Vagina (tissue), 2 donors: Measurements from ENCODE around the gene LCN15. TPM values are rescaled to one million over a fixed set of nuclear protein-coding genes. Genes with fewer than 3 reads are reported as not detected.

Experiments
- DNase-seq, 2 donors: peaks; one replicate each; pipeline ENCODE4 v3.0.0-alpha.2; 2017; ENCODE audit errors: extremely low spot score in 2 of 2
- H3K27ac ChIP-seq: fragments of 200-600 bp; sonication (generic); one replicate; pipeline ENCODE4 v1.5.1; 2019
- H3K27me3 ChIP-seq: fragments of 200-600 bp; sonication (generic); one replicate; pipeline ENCODE4 v1.5.1; 2019
- H3K36me3 ChIP-seq, 2 donors: fragments of 200-600 bp; sonication (generic); one replicate each; pipeline ENCODE4 v1.5.1; 2017 to 2019
- H3K4me1 ChIP-seq: fragments of 200-600 bp; sonication (generic); one replicate; pipeline ENCODE4 v1.5.1; 2019
- H3K4me3 ChIP-seq, 2 donors: fragments of 200-600 bp; sonication (generic); 1 replicate in 1 of 2; 2 replicates in 1 of 2; pipeline ENCODE4 v1.5.1; 2016 to 2019
- H3K9me3 ChIP-seq: fragments of 200-600 bp; sonication (generic); one replicate; pipeline ENCODE4 v1.5.1; 2019
- POLR2A ChIP-seq, 2 donors: fragments of 450-650 bp; IDR thresholded peaks; one replicate each; pipeline ENCODE4 v1.6.1; 2017; ENCODE audit warnings: antibody characterized with exemption in 2 of 2, mild to moderate bottlenecking in 2 of 2, moderate library complexity in 2 of 2
- POLR2AphosphoS5 ChIP-seq, 2 donors: sonication (generic); formaldehyde crosslinking; IDR thresholded peaks; one replicate each; pipeline ENCODE4 v1.9.0; 2017; ENCODE audit warnings: antibody characterized with exemption in 2 of 2, mild to moderate bottlenecking in 2 of 2, low read depth in 1 of 2; ENCODE audit not compliant: insufficient read depth in 1 of 2
- intact Hi-C: fragments of 100-400 bp; cut with DNase I; formaldehyde crosslinking; loops from one replicate; pipeline ENCODE4 v1.15.1; 2023
- total RNA-seq: library from RNA; depleted of rRNA; stranded (reverse); fragments of >200 nt; gene quantifications from one replicate; pipeline ENCODE4 v1.2.3, GENCODE V29; 2016
- TF ChIP-seq, protein P1 (sequence below), 3 experiments: fragments of 450-650 bp in 2 of 3; fragments of 200-600 bp in 1 of 3; sonication (generic) in 1 of 3; IDR thresholded peaks; one replicate each; pipeline ENCODE4 v1.5.1; 2017 to 2019; ENCODE audit warnings: antibody characterized with exemption in 3 of 3, mild to moderate bottlenecking in 2 of 3, moderate library complexity in 2 of 3

LCN15 gene
- total RNA-seq, 1 donor from 2014 or later = not detected

DNA sequence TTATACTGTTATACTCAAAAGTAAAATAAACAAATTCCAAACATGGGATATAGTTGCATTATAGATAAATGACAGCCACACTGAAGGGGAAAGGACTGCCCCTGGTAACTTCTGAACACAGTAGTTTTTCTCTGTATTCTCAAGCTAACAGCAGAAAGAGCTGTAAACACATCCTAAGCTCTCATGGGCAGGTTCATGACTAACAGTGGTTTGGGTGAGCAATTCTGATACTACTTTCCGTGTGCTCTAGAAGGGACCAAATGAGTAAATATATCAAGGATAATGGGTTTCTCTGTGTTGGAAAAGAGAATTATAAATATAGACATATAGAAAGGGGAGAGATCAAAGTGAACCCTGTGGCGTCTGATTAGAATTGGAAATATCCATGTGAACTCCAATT is 13.8 kb downstream of the LCN15 start:
- no peak overlapping the region for H3K27ac ChIP-seq
- intact Hi-C loops = no loop called here
- H3K4me3 ChIP-seq = no peak overlapping the region
- no peaks in the 10 kb centered on the region for H3K36me3 ChIP-seq
- H3K27me3 ChIP-seq = no peaks in the 10 kb centered on the region
- DNase-seq = no peak
- TF ChIP-seq POLR2A (IDR thresholded peaks at IDR 0.05) = no peak
- TF ChIP-seq, protein P1, sequence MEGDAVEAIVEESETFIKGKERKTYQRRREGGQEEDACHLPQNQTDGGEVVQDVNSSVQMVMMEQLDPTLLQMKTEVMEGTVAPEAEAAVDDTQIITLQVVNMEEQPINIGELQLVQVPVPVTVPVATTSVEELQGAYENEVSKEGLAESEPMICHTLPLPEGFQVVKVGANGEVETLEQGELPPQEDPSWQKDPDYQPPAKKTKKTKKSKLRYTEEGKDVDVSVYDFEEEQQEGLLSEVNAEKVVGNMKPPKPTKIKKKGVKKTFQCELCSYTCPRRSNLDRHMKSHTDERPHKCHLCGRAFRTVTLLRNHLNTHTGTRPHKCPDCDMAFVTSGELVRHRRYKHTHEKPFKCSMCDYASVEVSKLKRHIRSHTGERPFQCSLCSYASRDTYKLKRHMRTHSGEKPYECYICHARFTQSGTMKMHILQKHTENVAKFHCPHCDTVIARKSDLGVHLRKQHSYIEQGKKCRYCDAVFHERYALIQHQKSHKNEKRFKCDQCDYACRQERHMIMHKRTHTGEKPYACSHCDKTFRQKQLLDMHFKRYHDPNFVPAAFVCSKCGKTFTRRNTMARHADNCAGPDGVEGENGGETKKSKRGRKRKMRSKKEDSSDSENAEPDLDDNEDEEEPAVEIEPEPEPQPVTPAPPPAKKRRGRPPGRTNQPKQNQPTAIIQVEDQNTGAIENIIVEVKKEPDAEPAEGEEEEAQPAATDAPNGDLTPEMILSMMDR (IDR thresholded peaks at IDR 0.05) = no peak
- no peak for TF ChIP-seq POLR2AphosphoS5 (IDR thresholded peaks at IDR 0.05; ENCODE audit: insufficient read depth in 1 of 2, low read depth in 1 of 2)
- peaks cover under 1% of the 10 kb centered on the region for H3K9me3 ChIP-seq
- no peaks in the 10 kb centered on the region for H3K4me1 ChIP-seq

DNA sequence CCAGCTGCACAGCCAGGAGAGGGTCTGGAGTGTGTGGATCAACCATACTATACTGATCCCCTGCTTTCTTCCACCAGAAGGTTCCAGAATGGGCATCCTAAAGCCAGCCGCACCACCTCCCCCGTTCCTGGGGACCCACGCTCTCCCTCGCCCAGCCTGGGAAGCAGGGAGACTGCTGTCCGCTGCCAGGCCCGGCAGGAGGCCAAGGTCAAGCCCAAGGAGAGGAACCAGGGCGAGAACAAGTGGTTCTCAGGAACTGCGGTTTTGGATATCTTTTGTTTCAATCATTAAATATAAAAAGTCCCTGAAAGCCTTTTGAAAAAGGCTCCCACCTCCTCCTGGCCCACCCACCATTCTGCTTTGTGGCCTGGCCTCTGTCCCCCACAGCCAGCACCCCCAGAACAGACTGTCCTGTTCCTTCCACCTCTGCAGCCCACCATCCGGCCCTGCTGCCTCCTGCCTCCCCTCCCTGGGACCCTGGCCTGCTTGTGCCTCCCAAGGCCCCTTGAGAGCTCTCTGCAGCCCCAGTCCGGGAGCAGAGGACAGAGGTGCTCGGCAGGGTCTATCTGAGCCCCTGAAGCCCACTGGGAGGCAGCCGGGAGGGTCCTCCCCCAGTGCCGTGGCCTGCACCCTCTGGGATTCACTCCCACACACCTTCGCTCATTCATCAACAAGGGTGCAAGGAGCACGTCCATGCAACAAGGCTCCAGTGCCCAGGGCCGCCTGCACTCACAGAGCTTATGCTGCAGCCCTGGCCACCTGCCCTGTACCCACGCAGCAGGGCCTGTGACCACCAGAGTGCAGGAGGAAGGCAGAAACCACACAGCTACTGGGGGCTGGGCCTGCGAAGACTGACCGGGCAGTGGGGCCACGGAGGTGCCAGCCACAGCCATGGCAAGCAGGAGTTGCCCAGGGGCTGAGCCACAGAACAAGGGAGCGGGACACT is 15.4 kb downstream of the LCN15 start:
- no peaks in the 10 kb centered on the region for H3K9me3 ChIP-seq
- H3K27me3 ChIP-seq = no peaks in the 10 kb centered on the region
- TF ChIP-seq POLR2AphosphoS5 (IDR thresholded peaks at IDR 0.05; ENCODE audit: insufficient read depth in 1 of 2, low read depth in 1 of 2) (no peak), POLR2A (IDR thresholded peaks at IDR 0.05) (no peak)
- TF ChIP-seq, protein P1 (IDR thresholded peaks at IDR 0.05) = no peak
- H3K4me3 ChIP-seq = no peak overlapping the region
- intact Hi-C loops = no loop called here
- no peak for DNase-seq
- H3K4me1 ChIP-seq = no peaks in the 10 kb centered on the region
- H3K27ac ChIP-seq = no peak overlapping the region
- H3K36me3 ChIP-seq = no peaks in the 10 kb centered on the region

DNA sequence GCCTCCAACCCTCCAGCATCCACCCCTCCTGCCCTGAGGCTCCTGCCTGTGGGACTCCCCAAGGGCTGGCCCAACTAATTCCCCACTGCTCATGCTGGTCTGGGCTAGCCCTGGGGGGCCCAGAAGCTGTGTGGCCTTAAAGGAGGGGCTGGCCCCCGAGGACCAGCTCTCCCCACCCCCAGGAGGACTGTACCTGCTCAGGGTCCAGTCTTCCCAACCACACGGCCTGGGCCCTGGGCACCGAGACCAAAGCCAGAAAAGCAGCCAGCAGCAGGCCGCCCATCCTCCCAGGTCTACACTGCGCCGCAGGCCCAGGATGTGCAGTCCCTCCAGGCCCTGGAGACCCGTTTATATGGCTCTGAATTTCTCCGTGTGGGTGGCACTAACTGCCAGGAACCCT is 16.1 kb downstream of the LCN15 start, which contains the start of gene LCN6:
TSS of gene LCN6 (minus strand) at position 325 of the 400 bp plus-strand sequence. CDS start at position 283, 42 bp downstream.
- no peak for DNase-seq
- no peaks in the 10 kb centered on the region for H3K9me3 ChIP-seq
- no peak within 1 kb of the TSS for H3K4me3 ChIP-seq
- no peaks in the 10 kb centered on the region for H3K36me3 ChIP-seq
- no peaks in the 10 kb centered on the region for H3K27me3 ChIP-seq
- H3K4me1 ChIP-seq = peaks cover 7% of the 10 kb centered on the region
- TF ChIP-seq, protein P1 (IDR thresholded peaks at IDR 0.05) = no peak
- no peak for TF ChIP-seq POLR2AphosphoS5 (IDR thresholded peaks at IDR 0.05; ENCODE audit: insufficient read depth in 1 of 2, low read depth in 1 of 2)
- TF ChIP-seq POLR2A (IDR thresholded peaks at IDR 0.05) = no peak
- no peak within 1 kb of the TSS for H3K27ac ChIP-seq
- intact Hi-C loops = no loop called here

DNA sequence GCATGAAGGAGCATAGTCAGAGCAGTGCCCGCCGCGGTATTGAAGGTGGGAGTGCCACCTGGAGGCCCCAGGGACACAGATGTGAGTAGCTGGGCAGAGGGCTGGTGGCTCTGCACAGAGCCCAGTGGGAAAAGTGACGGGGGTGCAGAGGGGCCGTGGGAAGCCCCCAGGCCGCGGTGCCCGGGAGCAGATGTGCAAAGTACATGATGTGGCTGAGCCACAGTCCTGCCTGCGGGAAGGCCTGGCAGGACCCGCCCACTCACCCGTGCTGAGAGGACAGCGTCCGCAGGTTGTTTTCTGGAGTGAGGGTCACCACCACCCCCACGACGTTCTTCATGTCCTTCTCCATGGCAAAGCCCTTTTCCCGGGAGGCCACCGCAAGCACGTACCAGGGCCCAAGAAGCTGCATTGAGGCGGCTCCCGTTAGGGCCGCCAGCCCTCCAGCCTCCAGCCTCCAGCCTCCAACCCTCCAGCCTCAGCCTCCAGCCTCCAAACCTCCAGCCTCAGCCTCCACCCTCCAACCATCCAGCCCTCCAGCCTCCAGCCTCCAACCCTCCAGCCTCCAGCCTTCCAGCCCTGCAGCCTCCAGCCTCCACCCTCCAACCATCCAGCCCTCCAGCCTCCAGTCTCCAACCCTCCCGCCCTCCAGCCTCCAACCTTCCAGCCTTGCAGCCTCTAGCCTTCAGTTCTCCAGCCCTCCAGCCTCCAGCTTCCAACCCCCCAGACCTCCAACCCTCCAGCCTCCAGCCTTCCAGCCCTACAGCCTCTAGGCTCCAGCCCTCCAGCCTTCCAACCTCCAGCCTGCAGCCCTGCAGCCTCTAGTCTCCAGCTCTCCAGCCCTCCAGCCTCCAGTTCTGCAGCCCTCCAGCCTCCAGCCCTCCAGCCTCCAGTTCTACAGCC is 16.9 kb downstream of the LCN15 start:
- Histone ChIP-seq H3K4me1 (peaks cover 15% of the 10 kb centered on the region), H3K27ac (no peak overlapping the region), H3K4me3 (no peak overlapping the region), H3K9me3 (no peaks in the 10 kb centered on the region), H3K27me3 (peaks cover under 1% of the 10 kb centered on the region), H3K36me3 (no peaks in the 10 kb centered on the region)
- TF ChIP-seq POLR2A (IDR thresholded peaks at IDR 0.05) (no peak), POLR2AphosphoS5 (IDR thresholded peaks at IDR 0.05; ENCODE audit: insufficient read depth in 1 of 2, low read depth in 1 of 2) (no peak)
- TF ChIP-seq, protein P1 (IDR thresholded peaks at IDR 0.05) = no peak
- no peak for DNase-seq
- intact Hi-C loops = no loop called here
